OCI-LY1 (cell line): ENCODE data around the gene PFKL.

Experiments used
- H2AFZ ChIP-seq: fragments of 200-600 bp; sonication (generic), shearing (Covaris generic); 2 replicates; pipeline ENCODE4 v1.6.0; 2014; ENCODE audit warnings: antibody characterized with exemption, mild to moderate bottlenecking, low read length
- H3F3A ChIP-seq: fragments of 200-600 bp; sonication (generic), shearing (Covaris generic); 2 replicates; pipeline ENCODE4 v1.6.0; 2014; ENCODE audit warnings: mild to moderate bottlenecking, antibody characterized with exemption, low read length, moderate library complexity; ENCODE audit not compliant: insufficient read depth
- H3K27ac ChIP-seq: fragments of 200-600 bp; sonication (generic); 2 replicates; pipeline ENCODE4 v1.5.1; 2014; ENCODE audit warnings: low read length, mixed run types, mild to moderate bottlenecking, low read depth; ENCODE audit not compliant: poor library complexity, severe bottlenecking
- H3K27me3 ChIP-seq: fragments of 200-600 bp; sonication (generic); 2 replicates; pipeline ENCODE4 v1.6.0; 2014; ENCODE audit warnings: antibody characterized with exemption, mild to moderate bottlenecking, low read length, moderate library complexity; ENCODE audit not compliant: insufficient read depth
- H3K36me3 ChIP-seq: fragments of 200-600 bp; sonication (generic); 2 replicates; pipeline ENCODE4 v1.6.1; 2014; ENCODE audit warnings: mild to moderate bottlenecking, antibody characterized with exemption, low read length, moderate library complexity, mixed read lengths; ENCODE audit not compliant: insufficient read depth
- H3K4me1 ChIP-seq: fragments of 200-600 bp; sonication (generic); 2 replicates; pipeline ENCODE4 v1.5.1; 2014; ENCODE audit warnings: mild to moderate bottlenecking, low read length, moderate library complexity; ENCODE audit not compliant: insufficient read depth, severe bottlenecking
- H3K4me2 ChIP-seq: fragments of 200-600 bp; sonication (generic), shearing (Covaris generic); 2 replicates; pipeline ENCODE4 v1.6.1; 2014; ENCODE audit warnings: low read length
- H3K4me3 ChIP-seq: fragments of 200-600 bp; sonication (generic); 2 replicates; pipeline ENCODE4 v1.5.1; 2014; ENCODE audit warnings: low read length, low read depth, mild to moderate bottlenecking, mixed read lengths; ENCODE audit not compliant: poor library complexity, severe bottlenecking
- H3K79me2 ChIP-seq: fragments of 200-600 bp; shearing (Covaris generic); 2 replicates; pipeline ENCODE4 v1.6.1; 2016; ENCODE audit warnings: mixed run types, low read length, mixed read lengths; ENCODE audit not compliant: insufficient read depth
- H3K9ac ChIP-seq: fragments of 200-600 bp; sonication (generic), shearing (Covaris generic); 2 replicates; pipeline ENCODE4 v1.6.1; 2014; ENCODE audit warnings: mild to moderate bottlenecking, low read length, mixed read lengths
- H3K9me2 ChIP-seq: fragments of 200-600 bp; sonication (generic), shearing (Covaris generic); 2 replicates; pipeline ENCODE4 v1.6.1; 2014; ENCODE audit warnings: low read depth, mild to moderate bottlenecking, low read length, mixed read lengths
- H3K9me3 ChIP-seq: fragments of 200-600 bp; shearing (Covaris generic); 2 replicates; pipeline ENCODE4 v1.6.1; 2014; ENCODE audit warnings: low read length, mixed read lengths
- H4K20me1 ChIP-seq: fragments of 200-600 bp; sonication (generic), shearing (Covaris generic); 2 replicates; pipeline ENCODE4 v1.6.0; 2016; ENCODE audit warnings: mild to moderate bottlenecking, low read length; ENCODE audit not compliant: insufficient read depth
- EZH2 ChIP-seq: fragments of 200-600 bp; sonication (generic), shearing (Covaris generic); IDR thresholded peaks from 2 replicates; pipeline ENCODE4 v1.8.0; 2017; ENCODE audit warnings: borderline replicate concordance, mixed run types, mild to moderate bottlenecking, antibody characterized with exemption, low read length, moderate library complexity, mixed read lengths
- TF ChIP-seq, protein P1 (sequence below): fragments of 200-600 bp; sonication (generic), shearing (Covaris generic); IDR thresholded peaks from 2 replicates; pipeline ENCODE4 v1.5.1; 2017; ENCODE audit warnings: mild to moderate bottlenecking, antibody characterized with exemption, low read length, moderate library complexity, mixed read lengths

Gene PFKL

DNA sequence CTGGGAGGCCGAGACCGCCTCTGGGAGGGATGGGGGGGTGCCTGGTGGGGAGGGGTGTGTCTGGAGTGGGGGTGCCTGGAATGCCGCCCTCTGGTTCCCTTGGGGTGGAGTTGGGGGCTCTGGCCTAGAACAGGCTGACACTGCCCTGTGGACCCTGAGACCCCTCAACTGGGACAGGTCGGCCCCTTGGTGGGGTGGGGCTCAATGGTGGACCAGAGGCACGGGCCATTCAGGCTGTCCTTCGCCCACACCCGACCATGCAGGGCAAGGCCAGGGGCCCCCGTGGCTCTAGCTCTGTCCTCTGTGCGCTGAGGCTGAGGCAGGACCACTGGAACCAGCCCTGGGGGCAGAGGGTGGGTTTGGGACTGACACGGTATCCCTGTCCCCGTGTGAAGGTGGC lies 14.7 kb downstream of the PFKL start:
- no peak overlapping the region for H3K27ac ChIP-seq
- peaks cover 55% of the 10 kb centered on the region for H3K36me3 ChIP-seq
- no peaks in the 10 kb centered on the region for H3F3A ChIP-seq
- H2AFZ ChIP-seq: no peak overlapping the region
- H3K4me1 ChIP-seq: no peaks in the 10 kb centered on the region
- H3K79me2 ChIP-seq: no peaks in the 10 kb centered on the region
- H3K27me3 ChIP-seq: no peaks in the 10 kb centered on the region
- H3K4me3 ChIP-seq: no peak overlapping the region
- no peaks in the 10 kb centered on the region for H3K9me2 ChIP-seq
- TF ChIP-seq, protein P1, sequence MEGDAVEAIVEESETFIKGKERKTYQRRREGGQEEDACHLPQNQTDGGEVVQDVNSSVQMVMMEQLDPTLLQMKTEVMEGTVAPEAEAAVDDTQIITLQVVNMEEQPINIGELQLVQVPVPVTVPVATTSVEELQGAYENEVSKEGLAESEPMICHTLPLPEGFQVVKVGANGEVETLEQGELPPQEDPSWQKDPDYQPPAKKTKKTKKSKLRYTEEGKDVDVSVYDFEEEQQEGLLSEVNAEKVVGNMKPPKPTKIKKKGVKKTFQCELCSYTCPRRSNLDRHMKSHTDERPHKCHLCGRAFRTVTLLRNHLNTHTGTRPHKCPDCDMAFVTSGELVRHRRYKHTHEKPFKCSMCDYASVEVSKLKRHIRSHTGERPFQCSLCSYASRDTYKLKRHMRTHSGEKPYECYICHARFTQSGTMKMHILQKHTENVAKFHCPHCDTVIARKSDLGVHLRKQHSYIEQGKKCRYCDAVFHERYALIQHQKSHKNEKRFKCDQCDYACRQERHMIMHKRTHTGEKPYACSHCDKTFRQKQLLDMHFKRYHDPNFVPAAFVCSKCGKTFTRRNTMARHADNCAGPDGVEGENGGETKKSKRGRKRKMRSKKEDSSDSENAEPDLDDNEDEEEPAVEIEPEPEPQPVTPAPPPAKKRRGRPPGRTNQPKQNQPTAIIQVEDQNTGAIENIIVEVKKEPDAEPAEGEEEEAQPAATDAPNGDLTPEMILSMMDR: no peak
- TF ChIP-seq EZH2: no peak
- no peak overlapping the region for H3K9ac ChIP-seq
- H3K4me2 ChIP-seq: no peak overlapping the region
- no peaks in the 10 kb centered on the region for H4K20me1 ChIP-seq
- no peaks in the 10 kb centered on the region for H3K9me3 ChIP-seq

DNA sequence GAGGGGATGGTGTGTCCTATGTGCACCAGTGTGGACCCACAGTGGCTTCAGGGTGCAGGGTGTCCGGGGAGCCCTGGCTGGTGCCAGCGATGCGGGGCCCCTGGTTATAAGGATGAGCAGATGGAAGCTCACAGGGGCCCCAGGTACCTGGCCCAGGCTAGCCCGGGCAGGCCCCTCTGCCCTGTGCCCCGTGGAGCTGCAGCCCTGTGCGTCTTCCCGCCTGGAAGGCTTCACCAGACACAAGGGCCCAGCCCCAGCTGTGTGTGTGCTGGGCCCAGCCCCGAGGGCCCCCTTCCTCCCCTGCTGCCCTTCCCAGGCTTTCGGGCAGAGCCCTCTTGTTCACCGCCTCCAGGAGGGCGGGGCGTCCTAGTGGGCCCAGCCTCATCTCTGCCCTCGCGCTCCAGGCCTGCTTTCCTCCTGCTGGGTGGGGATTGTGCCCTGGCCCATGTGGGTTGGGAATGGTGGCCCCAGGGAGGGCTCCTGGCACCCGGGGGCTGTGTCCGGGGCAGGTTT lies 15.9 kb downstream of the PFKL start:
- no peaks in the 10 kb centered on the region for H3K4me1 ChIP-seq
- no peak overlapping the region for H3K9ac ChIP-seq
- no peaks in the 10 kb centered on the region for H3K79me2 ChIP-seq
- no peaks in the 10 kb centered on the region for H3F3A ChIP-seq
- TF ChIP-seq, protein P1: no peak
- TF ChIP-seq EZH2: no peak
- no peaks in the 10 kb centered on the region for H3K27me3 ChIP-seq
- no peak overlapping the region for H3K27ac ChIP-seq
- no peak overlapping the region for H2AFZ ChIP-seq
- peaks cover 49% of the 10 kb centered on the region for H3K36me3 ChIP-seq
- no peak overlapping the region for H3K4me3 ChIP-seq
- no peak overlapping the region for H3K4me2 ChIP-seq
- H3K9me3 ChIP-seq: no peaks in the 10 kb centered on the region
- H3K9me2 ChIP-seq: no peaks in the 10 kb centered on the region
- no peaks in the 10 kb centered on the region for H4K20me1 ChIP-seq

DNA sequence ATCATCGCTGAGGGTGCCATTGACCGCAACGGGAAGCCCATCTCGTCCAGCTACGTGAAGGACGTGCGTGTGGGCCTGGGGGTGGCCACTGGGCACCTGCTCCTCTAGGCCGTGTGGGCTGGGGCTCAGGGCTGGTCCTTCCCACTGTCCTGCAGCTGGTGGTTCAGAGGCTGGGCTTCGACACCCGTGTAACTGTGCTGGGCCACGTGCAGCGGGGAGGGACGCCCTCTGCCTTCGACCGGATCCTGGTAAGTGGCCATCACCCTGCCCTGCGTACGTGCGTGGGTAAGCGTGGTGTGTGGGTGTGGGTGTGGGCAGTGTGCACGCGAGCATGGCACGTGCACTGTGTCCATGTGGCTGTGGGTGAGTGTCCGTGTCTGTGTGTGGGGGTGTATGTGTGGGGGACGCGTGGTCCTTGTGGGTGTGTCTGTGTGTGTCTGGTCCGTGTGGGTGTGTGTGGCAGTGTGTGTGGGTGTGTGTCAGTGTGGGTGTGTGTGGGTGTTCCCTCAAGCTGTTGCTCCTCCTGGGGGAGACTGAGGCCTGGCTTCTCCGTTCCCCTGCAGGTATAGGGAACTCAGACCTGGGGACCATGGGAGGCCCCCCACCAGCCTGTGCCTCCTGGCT lies 16.5 kb downstream of the PFKL start:
- H3K9me3 ChIP-seq: no peaks in the 10 kb centered on the region
- no peaks in the 10 kb centered on the region for H4K20me1 ChIP-seq
- H3K79me2 ChIP-seq: no peaks in the 10 kb centered on the region
- H3K4me1 ChIP-seq: no peaks in the 10 kb centered on the region
- H2AFZ ChIP-seq: no peak overlapping the region
- no peak overlapping the region for H3K4me3 ChIP-seq
- H3K27me3 ChIP-seq: no peaks in the 10 kb centered on the region
- H3K4me2 ChIP-seq: no peak overlapping the region
- no peaks in the 10 kb centered on the region for H3K9me2 ChIP-seq
- H3F3A ChIP-seq: no peaks in the 10 kb centered on the region
- TF ChIP-seq, protein P1: no peak
- TF ChIP-seq EZH2: no peak
- no peak overlapping the region for H3K9ac ChIP-seq
- peaks cover 43% of the 10 kb centered on the region for H3K36me3 ChIP-seq
- H3K27ac ChIP-seq: no peak overlapping the region
